Measurements from ENCODE around the gene CRACR2A. TPM values are rescaled to one million over a fixed set of nuclear protein-coding genes. Genes with fewer than 3 reads are reported as not detected.

The CRACR2A gene
- total RNA-seq: 3.4 and 13.2 TPM in 2 replicates

DNA sequence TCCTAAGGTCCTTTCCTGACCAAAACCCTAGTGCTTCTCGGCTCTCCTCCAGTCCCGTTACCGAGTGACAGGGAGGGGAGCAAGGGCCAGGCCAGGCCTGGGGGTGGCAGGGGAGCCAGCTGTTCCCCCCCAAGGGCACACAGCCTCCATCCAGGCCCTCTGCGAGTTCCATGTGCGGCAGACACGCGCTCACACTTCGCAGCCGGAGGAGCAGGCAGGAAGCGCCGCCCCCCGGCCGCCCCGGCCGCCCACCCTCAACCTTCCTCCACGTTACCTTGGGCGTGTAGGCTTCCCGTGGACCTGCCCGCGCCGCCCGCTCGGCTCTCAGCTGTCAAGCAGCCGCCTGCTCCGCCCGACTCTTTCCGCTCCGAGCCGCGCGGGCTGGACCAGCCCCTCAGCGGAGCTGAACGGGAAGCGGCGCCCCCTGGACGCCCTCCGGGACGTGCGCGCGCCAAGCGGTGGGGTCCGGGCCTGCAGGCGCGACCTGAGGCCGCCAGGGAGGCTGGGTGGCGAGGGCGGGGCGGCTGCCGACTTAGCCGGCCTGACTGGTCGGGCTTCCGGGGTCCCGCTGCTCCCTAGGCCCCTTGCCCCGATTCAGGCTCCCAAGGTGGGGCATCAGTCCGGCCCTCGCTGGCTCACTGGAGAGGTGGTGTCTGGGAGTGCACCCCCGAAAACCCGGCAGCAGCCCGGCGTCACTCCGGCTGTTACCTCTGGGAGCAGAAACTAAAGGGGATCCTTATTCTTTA is at the start of gene CRACR2A:
TSS of gene CRACR2A (minus strand) at position 369 of the 746 bp plus-strand sequence. CDS start 56,110 bp downstream, outside the sequence.

Other genes starting within 250 kb of the CRACR2A start
- gene PARP11, start 120.3 kb upstream of the CRACR2A start, total RNA-seq: 2.8 and 6.0 TPM in 2 replicates